K562 (cell line): ENCODE results near the gene FAM20C. TPM values are rescaled to one million over a fixed set of nuclear protein-coding genes. Genes with fewer than 3 reads are reported as not detected.

Source experiments
- CCNT2 ChIP-seq: IDR thresholded peaks from 2 replicates; pipeline ENCODE4 v1.6.1; 2011; ENCODE audit warnings: borderline replicate concordance, low read depth, mild to moderate bottlenecking, moderate library complexity, mixed read lengths, low read length; ENCODE audit not compliant: insufficient read length; ENCODE audit errors: extremely low read depth
- E2F3 ChIP-seq: fragments of 250-450 bp; sonication (Bioruptor Pico); IDR thresholded peaks from 2 replicates; pipeline ENCODE4 v1.4.0; 2020; ENCODE audit warnings: mild to moderate bottlenecking
- E2F5 ChIP-seq: sonication (generic); formaldehyde crosslinking; IDR thresholded peaks from 2 replicates; pipeline ENCODE4 v1.8.0; 2022; ENCODE audit warnings: mild to moderate bottlenecking, missing genetic modification reagents
- HOXB6 ChIP-seq: fragments of 250-450 bp; sonication (Bioruptor Pico); IDR thresholded peaks from 2 replicates; pipeline ENCODE4 v1.5.1; 2022; ENCODE audit warnings: mild to moderate bottlenecking, borderline replicate concordance
- MED1 ChIP-seq: sonication (generic); formaldehyde crosslinking; IDR thresholded peaks from 2 replicates; pipeline ENCODE4 v1.8.1; 2023; ENCODE audit warnings: missing genetic modification reagents, borderline replicate concordance
- MTA2 ChIP-seq: fragments of 450-650 bp; IDR thresholded peaks from 2 replicates; pipeline ENCODE4 v1.6.1; 2016; ENCODE audit warnings: low read depth
- NR2C1 ChIP-seq, 2 experiments: fragments of 450-650 bp; IDR thresholded peaks; 2 replicates each; pipeline ENCODE4 v1.6.1; 2017; ENCODE audit warnings: mild to moderate bottlenecking in 2 of 2, antibody characterized with exemption in 1 of 2, inconsistent platforms in 1 of 2, missing compliant biosample characterization in 1 of 2, missing genetic modification characterization in 1 of 2
- PCBP1 ChIP-seq: fragments of 200-400 bp; formaldehyde crosslinking; IDR thresholded peaks from 2 replicates; pipeline ENCODE4 v1.6.1; 2018; ENCODE audit warnings: mild to moderate bottlenecking, low read depth, low read length; ENCODE audit not compliant: poor library complexity, severe bottlenecking
- POLR2AphosphoS5 ChIP-seq: IDR thresholded peaks from 2 replicates; pipeline ENCODE4 v1.6.1; 2011; ENCODE audit warnings: mild to moderate bottlenecking, low read depth, low read length, moderate library complexity; ENCODE audit not compliant: control insufficient read depth, insufficient read depth
- RAD51 ChIP-seq: fragments of 450-650 bp; IDR thresholded peaks from 2 replicates; pipeline ENCODE4 v1.7.1; 2016; ENCODE audit warnings: low read depth, mild to moderate bottlenecking, borderline replicate concordance
- SAP30 ChIP-seq: fragments of 200-600 bp; sonication (generic); IDR thresholded peaks from 2 replicates; pipeline ENCODE4 v1.6.1; 2012; ENCODE audit warnings: borderline replicate concordance, low read depth, mild to moderate bottlenecking, moderate library complexity, low read length, control low read depth, inconsistent platforms; ENCODE audit not compliant: insufficient read depth, poor library complexity, severe bottlenecking
- SMAD3 ChIP-seq: fragments of 450-650 bp; formaldehyde crosslinking; conservative IDR thresholded peaks from 2 replicates; pipeline ENCODE4 v1.4.0; 2020; ENCODE audit warnings: mild to moderate bottlenecking
- SMAD4 ChIP-seq: fragments of 250-450 bp; sonication (Bioruptor Pico); conservative IDR thresholded peaks from 2 replicates; pipeline ENCODE4 v1.8.0; 2021; ENCODE audit warnings: inconsistent platforms, mild to moderate bottlenecking, moderate library complexity
- SOX6 ChIP-seq: fragments of 450-650 bp; IDR thresholded peaks from 2 replicates; pipeline ENCODE4 v1.6.1; 2014; ENCODE audit warnings: mild to moderate bottlenecking
- TCF7L2 ChIP-seq: fragments of 150-350 bp; IDR thresholded peaks from 2 replicates; pipeline ENCODE4 v1.6.1; 2016; ENCODE audit warnings: low read depth, mild to moderate bottlenecking, low read length, moderate library complexity
- THRAP3 ChIP-seq: fragments of 450-650 bp; IDR thresholded peaks from 2 replicates; pipeline ENCODE4 v1.6.1; 2016; ENCODE audit warnings: mild to moderate bottlenecking, inconsistent platforms, borderline replicate concordance
- TRIM28 ChIP-seq: fragments of 450-650 bp; IDR thresholded peaks from 2 replicates; pipeline ENCODE4 v1.6.1; 2017
- VEZF1 ChIP-seq: fragments of 200-800 bp; sonication (Bioruptor generic); IDR thresholded peaks from 2 replicates; pipeline ENCODE4 v1.6.1; 2017; ENCODE audit warnings: missing genetic modification characterization, missing compliant biosample characterization
- ZNF408 ChIP-seq: fragments of 250-450 bp; sonication (Bioruptor Pico); IDR thresholded peaks from 2 replicates; pipeline ENCODE4 v1.4.0; 2020; ENCODE audit warnings: low read depth, mild to moderate bottlenecking, moderate library complexity
- polyA plus RNA-seq, 8 experiments: library from polyadenylated mRNA; depleted of rRNA in 4 of 8; stranded (reverse) in 5 of 8; unstranded in 3 of 8; fragments of >200 nt; fragmentation: Nextera tagmentation in 2 of 8; fragmentation: Illumina TruSeq in 1 of 8; extraction: Ambion mirVana in 2 of 8; extraction: Trizol in 1 of 8; gene quantifications; 2 replicates each; pipeline versions ENCODE4 v1.2.1 to v1.2.3, GENCODE V29; 2011 to 2014; ENCODE audit warnings: inconsistent platforms in 1 of 8, missing spikeins in 1 of 8
- total RNA-seq, 7 experiments: library from RNA; depleted of rRNA in 6 of 7; stranded (reverse); fragments of >200 nt in 6 of 7; fragmentation: Illumina TruSeq in 2 of 7; extraction: Trizol in 2 of 7; gene quantifications; 2 replicates each; pipeline versions ENCODE4 v1.2.1 to v1.2.3, GENCODE V29; 2011 to 2021; ENCODE audit warnings: low replicate concordance in 1 of 7
- TF ChIP-seq, protein P1 (sequence below), 2 experiments: fragments of 250-450 bp in 1 of 2; fragments of 450-650 bp in 1 of 2; sonication (Bioruptor Pico) in 1 of 2; IDR thresholded peaks; 2 replicates each; pipeline versions ENCODE4 v1.6.1 to v1.8.0; 2016 to 2021; ENCODE audit warnings: mild to moderate bottlenecking in 2 of 2, moderate library complexity in 2 of 2, missing compliant biosample characterization in 1 of 2, missing genetic modification characterization in 1 of 2
- TF ChIP-seq, protein P2 (sequence below): fragments of 250-450 bp; sonication (Bioruptor Pico); IDR thresholded peaks from 2 replicates; pipeline ENCODE4 v1.5.0; 2020; ENCODE audit warnings: mild to moderate bottlenecking
- TF ChIP-seq, protein P3 (sequence below): fragments of 250-450 bp; sonication (Bioruptor Pico); IDR thresholded peaks from 2 replicates; pipeline ENCODE4 v1.9.0; 2021; ENCODE audit warnings: mild to moderate bottlenecking

Gene FAM20C
- total and polyA plus RNA-seq, 9 of the 15 experiments (the other 6 are each of a cell fraction or from before 2014, with no cell fraction given), result 0.09 TPM; not detected in 8

GRCh38 chr7:148932-149790 lies 43.2 kb upstream of the FAM20C start (continued):
- peak; percentile 80 for TF ChIP-seq POLR2AphosphoS5
- no peak for TF ChIP-seq SAP30
- TF ChIP-seq HOXB6, result no peak
- 0 out of 2 replicates have a peak, but pooled peaks have one; percentile 25 for TF ChIP-seq SMAD4 (CRISPR knock-in tag)
- TF ChIP-seq VEZF1, result peak; percentile 92
- peak; percentile 79 for TF ChIP-seq CCNT2
- no peak for TF ChIP-seq MTA2
- TF ChIP-seq ZNF408 (CRISPR knock-in tag), result no peak
- TF ChIP-seq PCBP1, result peak; percentile 17
- TF ChIP-seq SMAD3 (CRISPR knock-in tag), result 0 out of 2 replicates have a peak, but pooled peaks have one; percentile 34
- TF ChIP-seq TCF7L2, result no peak
- TF ChIP-seq E2F5, result no peak
- TF ChIP-seq MED1 (CRISPR knock-in tag), result no peak
- TF ChIP-seq TRIM28, result no peak
- no peak for TF ChIP-seq THRAP3
- no peak for TF ChIP-seq E2F3 (CRISPR knock-in tag)
- no peak for TF ChIP-seq NR2C1 (IDR thresholded peaks at IDR 0.05)
- TF ChIP-seq NR2C1 (tag; IDR thresholded peaks at IDR 0.05), result no peak
- TF ChIP-seq, protein P1, sequence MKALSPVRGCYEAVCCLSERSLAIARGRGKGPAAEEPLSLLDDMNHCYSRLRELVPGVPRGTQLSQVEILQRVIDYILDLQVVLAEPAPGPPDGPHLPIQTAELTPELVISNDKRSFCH (CRISPR knock-in tag; IDR thresholded peaks at IDR 0.05), result no peak
- TF ChIP-seq, protein P1 (tag; IDR thresholded peaks at IDR 0.05), result no peak
- TF ChIP-seq, protein P2, sequence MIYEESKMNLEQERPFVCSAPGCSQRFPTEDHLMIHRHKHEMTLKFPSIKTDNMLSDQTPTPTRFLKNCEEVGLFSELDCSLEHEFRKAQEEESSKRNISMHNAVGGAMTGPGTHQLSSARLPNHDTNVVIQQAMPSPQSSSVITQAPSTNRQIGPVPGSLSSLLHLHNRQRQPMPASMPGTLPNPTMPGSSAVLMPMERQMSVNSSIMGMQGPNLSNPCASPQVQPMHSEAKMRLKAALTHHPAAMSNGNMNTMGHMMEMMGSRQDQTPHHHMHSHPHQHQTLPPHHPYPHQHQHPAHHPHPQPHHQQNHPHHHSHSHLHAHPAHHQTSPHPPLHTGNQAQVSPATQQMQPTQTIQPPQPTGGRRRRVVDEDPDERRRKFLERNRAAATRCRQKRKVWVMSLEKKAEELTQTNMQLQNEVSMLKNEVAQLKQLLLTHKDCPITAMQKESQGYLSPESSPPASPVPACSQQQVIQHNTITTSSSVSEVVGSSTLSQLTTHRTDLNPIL (CRISPR knock-in tag), result no peak
- TF ChIP-seq SOX6, result peak; percentile 65; the same call in 1 of the 2 replicates
- TF ChIP-seq, protein P3, sequence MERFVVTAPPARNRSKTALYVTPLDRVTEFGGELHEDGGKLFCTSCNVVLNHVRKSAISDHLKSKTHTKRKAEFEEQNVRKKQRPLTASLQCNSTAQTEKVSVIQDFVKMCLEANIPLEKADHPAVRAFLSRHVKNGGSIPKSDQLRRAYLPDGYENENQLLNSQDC (CRISPR knock-in tag), result no peak
- peak; percentile 65; the same call in 1 of the 2 replicates for TF ChIP-seq RAD51
